ENCODE results near the gene STAT4.

The STAT4 gene

GRCh38 chr2:191151331-191151730, 537 bp upstream of the STAT4 start:
- no peaks in the 10 kb centered on the region for H4K20me1 ChIP-seq
- H3K27me3 ChIP-seq = peaks cover 0 to 14% (median 8%) of the 10 kb centered on the region in 11 experiments; a peak in 8 of 22 replicates
- no peaks in the 10 kb centered on the region; a peak in 1 of 22 replicates for H3K36me3 ChIP-seq
- H3K9me3 ChIP-seq (replicated peaks in 1 of 11) = no peaks in the 10 kb centered on the region
- H3K4me2 ChIP-seq = peak overlapping the region; percentile 87 to 98 (median 94)
- TF ChIP-seq Cebpa-rat (IDR thresholded peaks at IDR 0.05) = no peak
- H3K9ac ChIP-seq = peak overlapping the region in 2 of 11 experiments; percentile 72 to 75; a peak in 2 of 22 replicates
- H3K4me3 ChIP-seq = peak overlapping the region in 8 of 10 experiments; percentile 55 to 72 (median 64); a peak in 13 of 20 replicates
- peak overlapping the region in 1 of 11 experiments; percentile 64; a peak in 2 of 22 replicates for H3K27ac ChIP-seq
- peaks cover 9 to 31% (median 16%) of the 10 kb centered on the region in 10 experiments for H3K4me1 ChIP-seq

GRCh38 chr2:191150230-191150599, 579 bp downstream of the STAT4 start:
- Histone ChIP-seq H3K9me3 (replicated peaks in 1 of 11) (no peaks in the 10 kb centered on the region), H3K27me3 (peaks cover 0 to 14% (median 8%) of the 10 kb centered on the region in 11 experiments; a peak in 8 of 22 replicates), H4K20me1 (no peaks in the 10 kb centered on the region), H3K36me3 (peaks cover 0 to 10% (median 0%) of the 10 kb centered on the region in 11 experiments; a peak in 3 of 22 replicates), H3K4me1 (peaks cover 9 to 31% (median 16%) of the 10 kb centered on the region in 10 experiments), H3K9ac (peak overlapping the region; percentile 16 to 75 (median 66); a peak in 20 of 22 replicates), H3K4me2 (peak overlapping the region; percentile 87 to 98 (median 94)), H3K4me3 (peak overlapping the region; percentile 55 to 72 (median 63)), H3K27ac (peak overlapping the region in 3 of 11 experiments; percentile 18 to 64 (median 38); a peak in 4 of 22 replicates)
- TF ChIP-seq Cebpa-rat (IDR thresholded peaks at IDR 0.05) = no peak

DNA sequence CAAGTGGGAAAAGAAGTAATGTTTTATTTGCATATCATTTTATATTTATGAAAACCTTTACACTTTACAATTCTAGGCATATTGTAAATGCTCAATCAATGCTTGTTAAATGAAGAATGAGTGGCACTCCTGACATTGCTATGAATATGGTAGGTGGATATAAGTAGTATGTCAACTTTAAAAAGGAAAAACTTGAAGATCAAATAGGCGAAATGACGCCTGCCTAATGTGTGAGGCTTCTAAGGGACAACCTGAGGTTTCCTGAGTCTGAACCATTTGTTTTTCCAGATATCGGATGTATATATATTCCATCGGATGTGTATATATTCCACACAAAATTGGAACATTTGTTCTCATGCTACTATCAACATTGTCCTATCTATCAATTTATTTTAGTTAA, 1.4 kb downstream of the STAT4 start:
- no peak for TF ChIP-seq Cebpa-rat (IDR thresholded peaks at IDR 0.05)
- H3K4me2 ChIP-seq = peak overlapping the region in 2 of 11 experiments; percentile 23 to 87; a peak in 2 of 22 replicates
- H3K9ac ChIP-seq = no peak overlapping the region

GRCh38 chr2:191148791-191149190, 2.0 kb downstream of the STAT4 start:
- no peak overlapping the region for H3K4me3 ChIP-seq
- peak overlapping the region in 2 of 11 experiments; percentile 3 to 23; a peak in 1 of 22 replicates for H3K4me2 ChIP-seq

More for the DNA sequence above, 1.4 kb downstream of the STAT4 start:
- H4K20me1 ChIP-seq = no peaks in the 10 kb centered on the region
- peaks cover 0 to 16% (median 0%) of the 10 kb centered on the region in 11 experiments; a peak in 3 of 22 replicates for H3K36me3 ChIP-seq
- peaks cover 0 to 14% (median 8%) of the 10 kb centered on the region in 11 experiments; a peak in 8 of 22 replicates for H3K27me3 ChIP-seq
- no peak overlapping the region for H3K27ac ChIP-seq
- no peak overlapping the region for H3K4me3 ChIP-seq
- peaks cover 9 to 31% (median 16%) of the 10 kb centered on the region in 10 experiments for H3K4me1 ChIP-seq
- H3K9me3 ChIP-seq (replicated peaks in 1 of 11) = no peaks in the 10 kb centered on the region

GRCh38 chr2:191148281-191148680, 2.5 kb downstream of the STAT4 start:
- no peak overlapping the region for H3K4me3 ChIP-seq

More at GRCh38 chr2:191148791-191149190, 2.0 kb downstream of the STAT4 start:
- peaks cover 9 to 31% (median 16%) of the 10 kb centered on the region in 10 experiments for H3K4me1 ChIP-seq
- H3K27me3 ChIP-seq = peaks cover 0 to 14% (median 8%) of the 10 kb centered on the region in 11 experiments; a peak in 8 of 22 replicates
- peaks cover 0 to 22% (median 0%) of the 10 kb centered on the region in 11 experiments; a peak in 4 of 22 replicates for H3K36me3 ChIP-seq
- TF ChIP-seq Cebpa-rat (IDR thresholded peaks at IDR 0.05) = no peak
- no peaks in the 10 kb centered on the region for H4K20me1 ChIP-seq
- no peak overlapping the region for H3K9ac ChIP-seq
- no peaks in the 10 kb centered on the region for H3K9me3 ChIP-seq (replicated peaks in 1 of 11)
- no peak overlapping the region for H3K27ac ChIP-seq

GRCh38 chr2:191145769-191146471, 4.9 kb downstream of the STAT4 start:
- no peaks in the 10 kb centered on the region for H4K20me1 ChIP-seq
- H3K27me3 ChIP-seq = peaks cover 0 to 10% (median 8%) of the 10 kb centered on the region in 11 experiments; a peak in 8 of 22 replicates
- H3K4me2 ChIP-seq = no peak overlapping the region
- no peaks in the 10 kb centered on the region for H3K9me3 ChIP-seq (replicated peaks in 1 of 11)
- H3K4me3 ChIP-seq = no peak overlapping the region
- H3K27ac ChIP-seq = no peak overlapping the region
- H3K9ac ChIP-seq = no peak overlapping the region
- peaks cover 4 to 13% (median 9%) of the 10 kb centered on the region in 10 experiments; a peak in 19 of 20 replicates for H3K4me1 ChIP-seq
- peaks cover 0 to 22% (median 0%) of the 10 kb centered on the region in 11 experiments; a peak in 4 of 22 replicates for H3K36me3 ChIP-seq
- no peak for TF ChIP-seq Cebpa-rat (IDR thresholded peaks at IDR 0.05)

More at GRCh38 chr2:191148281-191148680, 2.5 kb downstream of the STAT4 start:
- Histone ChIP-seq H3K27me3 (peaks cover 0 to 14% (median 8%) of the 10 kb centered on the region in 11 experiments; a peak in 8 of 22 replicates), H3K27ac (no peak overlapping the region), H3K9ac (no peak overlapping the region), H4K20me1 (no peaks in the 10 kb centered on the region), H3K36me3 (peaks cover 0 to 22% (median 0%) of the 10 kb centered on the region in 11 experiments; a peak in 4 of 22 replicates), H3K9me3 (replicated peaks in 1 of 11) (no peaks in the 10 kb centered on the region), H3K4me1 (peaks cover 9 to 29% (median 16%) of the 10 kb centered on the region in 10 experiments), H3K4me2 (no peak overlapping the region)
- no peak for TF ChIP-seq Cebpa-rat (IDR thresholded peaks at IDR 0.05)

- no peak overlapping the region for H3K9ac ChIP-seq
- no peaks in the 10 kb centered on the region for H3K9me3 ChIP-seq (replicated peaks in 1 of 11)
- no peaks in the 10 kb centered on the region for H3K4me1 ChIP-seq
- no peak overlapping the region for H3K27ac ChIP-seq
- H3K4me3 ChIP-seq = no peak overlapping the region
- no peaks in the 10 kb centered on the region for H4K20me1 ChIP-seq
- H3K27me3 ChIP-seq = no peaks in the 10 kb centered on the region
- TF ChIP-seq Cebpa-rat (IDR thresholded peaks at IDR 0.05) = no peak
- H3K4me2 ChIP-seq = no peak overlapping the region
- peaks cover 0 to 22% (median 0%) of the 10 kb centered on the region in 11 experiments; a peak in 4 of 22 replicates for H3K36me3 ChIP-seq
These were observed 6.6 kb downstream of the STAT4 start for GRCh38 chr2:191144217-191144616.

GRCh38 chr2:191143791-191144190, 7.0 kb downstream of the STAT4 start:
- TF ChIP-seq Cebpa-rat (IDR thresholded peaks at IDR 0.05) = no peak
- Histone ChIP-seq H3K9ac (no peak overlapping the region), H3K9me3 (replicated peaks in 1 of 11) (no peaks in the 10 kb centered on the region), H3K4me1 (no peaks in the 10 kb centered on the region), H3K27ac (no peak overlapping the region), H3K36me3 (peaks cover 0 to 22% (median 0%) of the 10 kb centered on the region in 11 experiments; a peak in 4 of 22 replicates), H4K20me1 (no peaks in the 10 kb centered on the region), H3K27me3 (no peaks in the 10 kb centered on the region), H3K4me3 (no peak overlapping the region), H3K4me2 (no peak overlapping the region)

DNA sequence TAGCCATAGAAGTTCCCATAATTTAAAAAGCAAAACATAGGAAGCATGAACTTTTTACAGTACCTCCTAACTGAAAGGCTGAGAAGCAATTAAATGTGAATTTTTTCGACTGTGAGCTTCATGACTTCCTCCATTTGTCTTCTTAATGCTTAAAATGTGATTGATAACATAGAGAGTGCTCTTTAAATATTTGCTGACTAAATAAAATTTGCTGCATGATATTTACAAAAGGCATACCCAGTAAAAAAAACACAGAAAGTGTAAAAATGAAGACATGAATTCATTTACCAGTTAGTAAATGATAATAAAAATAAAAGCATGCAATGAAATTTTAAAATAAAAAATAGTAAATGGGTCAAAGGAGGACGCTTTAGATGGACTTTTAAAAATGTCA, 21.9 kb downstream of the STAT4 start:
- Histone ChIP-seq H3K27ac (no peak overlapping the region), H3K4me3 (no peak overlapping the region), H3K36me3 (no peaks in the 10 kb centered on the region), H3K4me1 (no peaks in the 10 kb centered on the region; a peak in 1 of 20 replicates), H4K20me1 (no peaks in the 10 kb centered on the region), H3K9me3 (replicated peaks in 1 of 11) (peaks cover 0 to 2% (median 0%) of the 10 kb centered on the region in 11 experiments; a peak in 6 of 22 replicates), H3K27me3 (no peaks in the 10 kb centered on the region), H3K9ac (no peak overlapping the region), H3K4me2 (no peak overlapping the region)
- TF ChIP-seq Cebpa-rat (IDR thresholded peaks at IDR 0.05) = no peak
